Myocyte (in vitro differentiated cells): Measurements from ENCODE around the gene RNF217. TPM values are rescaled to one million over a fixed set of nuclear protein-coding genes. Genes with fewer than 3 reads are reported as not detected.
"Not testable (repeated sequence)": the region's sequence is repeated elsewhere in the genome, so short reads cannot be mapped to it uniquely, and the experiment has no call there.

ENCODE experiments used
- DNase-seq: peaks from one replicate; pipeline ENCODE4 v3.0.0-alpha.2; 2012; ENCODE audit warnings: low read depth
- total RNA-seq: library from RNA; depleted of rRNA; stranded (reverse); fragments of >200 nt; gene quantifications from 2 replicates; pipeline ENCODE4 v1.2.3, GENCODE V29; 2014

Gene RNF217
- total RNA-seq, 1 donor from 2014 or later = 31.3 TPM

DNA sequence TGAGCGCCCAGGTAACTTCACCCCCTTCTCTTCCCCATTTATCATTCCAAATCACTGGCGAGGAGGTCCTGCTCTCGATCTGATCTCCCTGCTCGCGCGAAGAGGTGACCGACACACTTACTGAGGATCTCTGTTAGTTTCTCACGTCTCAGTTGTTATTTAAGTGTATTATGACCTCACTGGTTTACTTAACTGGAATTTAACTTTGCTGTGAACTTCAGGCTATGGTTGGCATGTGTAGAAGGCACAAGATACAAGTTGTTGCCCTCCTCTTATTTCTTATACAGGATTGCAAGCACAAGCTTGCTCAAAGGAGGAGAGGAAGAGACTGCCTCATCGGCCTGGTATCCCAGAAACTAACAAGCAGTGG lies 1.2 kb downstream of the RNF217 start:
- peak; percentile 50 for DNase-seq

DNA sequence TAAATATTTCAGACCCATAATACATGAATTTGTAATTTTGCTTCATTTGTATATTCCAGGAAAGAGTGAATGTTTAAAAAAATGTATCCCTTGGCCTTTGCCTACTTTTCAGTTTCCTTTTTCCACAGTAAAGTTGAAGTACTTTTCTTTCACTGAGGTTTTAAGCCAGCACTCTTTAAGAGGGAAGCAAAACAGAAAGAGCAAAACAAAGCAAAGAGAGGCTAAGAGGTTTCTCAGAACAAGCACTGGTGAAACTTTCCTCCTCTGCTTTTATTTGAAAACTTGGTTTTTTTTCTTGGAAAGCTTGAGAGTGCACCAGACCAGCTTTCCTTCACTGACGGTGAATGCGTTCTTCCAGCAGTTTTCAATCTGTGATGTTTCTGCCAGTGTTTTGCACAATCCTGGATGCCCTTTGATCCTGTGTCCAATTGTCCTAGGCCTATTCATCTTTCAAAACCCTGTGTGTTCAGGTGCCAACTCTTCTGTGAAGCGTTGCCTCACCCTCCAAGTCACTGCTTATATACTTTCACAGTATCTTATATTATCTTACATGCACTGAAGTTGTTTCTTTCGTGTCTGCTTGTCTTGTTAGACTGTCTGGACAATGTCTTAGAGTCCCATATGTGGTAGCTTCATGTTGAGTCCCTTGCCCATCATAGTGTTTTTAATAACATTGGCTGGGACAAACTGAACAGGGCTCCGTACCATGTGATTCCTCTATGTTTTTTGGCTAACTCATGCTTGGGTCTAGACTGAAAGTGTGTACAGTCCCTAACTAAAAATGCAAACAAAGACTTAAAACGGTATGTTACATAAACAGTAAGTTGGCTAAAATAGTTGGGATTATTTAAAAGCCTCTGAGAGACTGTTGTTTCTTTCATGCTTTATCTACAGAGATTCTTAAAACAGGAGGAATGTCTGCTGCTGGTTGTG lies 1.9 kb downstream of the RNF217 start:
- DNase-seq = peak; percentile 41

DNA sequence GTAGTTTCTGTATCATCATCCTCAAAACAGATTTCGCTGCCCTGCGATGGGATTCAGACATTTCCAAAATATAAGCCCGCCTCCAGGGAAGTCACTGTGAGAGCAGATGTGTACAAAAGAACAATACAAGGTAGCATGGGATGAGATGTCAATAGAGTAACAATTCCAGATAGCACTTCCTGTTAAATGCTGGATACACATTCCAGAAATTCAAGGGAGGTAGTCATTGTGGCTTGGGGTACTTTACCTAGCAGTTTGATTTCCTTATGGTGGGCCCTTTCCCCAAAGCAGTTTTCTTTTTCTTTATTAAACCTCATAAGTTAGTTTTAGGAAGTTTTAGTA lies 2.5 kb downstream of the RNF217 start:
- no peak for DNase-seq

DNA sequence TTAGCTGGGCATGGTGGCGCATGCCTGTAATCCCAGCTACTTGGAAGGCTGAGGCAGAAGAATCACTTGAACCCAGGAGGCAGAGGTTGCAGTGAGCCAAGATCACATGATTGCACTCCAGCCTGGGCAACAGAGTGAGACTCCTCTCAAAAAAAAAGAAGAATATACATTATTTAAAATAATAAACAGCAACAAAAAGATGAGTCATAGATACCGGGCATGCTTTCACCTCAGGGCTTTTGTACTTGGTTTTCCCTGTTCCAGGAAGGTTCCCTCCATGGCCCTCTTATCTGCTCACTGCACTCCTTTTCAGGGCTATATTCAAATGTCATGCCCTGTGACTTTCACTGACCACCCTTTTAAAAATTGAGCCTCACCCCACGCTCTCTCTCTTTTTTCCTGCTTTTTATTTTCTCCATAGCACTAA lies 3.2 kb downstream of the RNF217 start:
- not testable (repeated sequence) for DNase-seq

- DNase-seq = peak; percentile 61
Measured at GRCh38 chr6:124967444-124967843, 5.2 kb downstream of the RNF217 start.

DNA sequence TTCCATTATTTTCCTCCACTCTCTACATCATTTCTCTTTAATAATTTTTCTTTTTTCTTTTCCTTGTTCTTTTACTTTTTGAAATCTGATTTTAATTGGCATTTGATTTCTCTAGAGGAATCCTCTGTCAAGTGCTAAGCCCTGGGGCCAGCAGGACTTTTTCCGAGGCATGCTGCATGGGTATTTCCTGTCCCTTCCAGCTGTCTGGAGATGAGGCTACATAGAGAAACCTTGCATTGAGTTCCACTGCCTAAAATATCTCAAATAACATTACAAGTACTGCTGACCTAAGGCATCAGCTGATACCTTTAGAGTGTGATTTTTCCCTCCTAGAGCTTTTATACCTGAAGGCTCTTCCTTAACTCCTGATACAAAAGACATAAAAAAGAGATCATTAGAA lies 6.2 kb downstream of the RNF217 start:
- peak; percentile 66 for DNase-seq

GRCh38 chr6:124970243-124970642 lies 8.0 kb downstream of the RNF217 start:
- no peak for DNase-seq

DNA sequence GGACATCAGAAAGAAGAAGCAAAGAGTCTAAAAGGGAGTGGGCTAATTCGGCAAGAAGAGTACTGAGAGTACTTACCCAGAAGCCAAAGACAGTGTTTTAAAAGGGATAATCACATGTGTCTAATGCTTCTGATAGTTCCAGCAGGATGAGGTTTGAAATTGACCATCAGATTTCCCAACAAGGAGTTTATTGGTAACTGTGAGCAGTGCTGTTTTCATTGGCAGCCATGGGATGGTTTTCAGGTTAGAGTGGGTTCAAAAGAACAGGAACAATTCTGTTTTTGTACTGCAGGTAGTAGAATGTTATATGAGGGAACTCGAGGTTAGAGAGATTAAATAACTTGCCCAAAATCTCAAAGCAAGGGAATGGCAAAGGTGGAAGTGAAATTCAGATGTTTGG lies 8.5 kb downstream of the RNF217 start:
- no peak for DNase-seq

- peak; percentile 56 for DNase-seq
Measured at GRCh38 chr6:124973780-124974179, 11.5 kb downstream of the RNF217 start.

DNA sequence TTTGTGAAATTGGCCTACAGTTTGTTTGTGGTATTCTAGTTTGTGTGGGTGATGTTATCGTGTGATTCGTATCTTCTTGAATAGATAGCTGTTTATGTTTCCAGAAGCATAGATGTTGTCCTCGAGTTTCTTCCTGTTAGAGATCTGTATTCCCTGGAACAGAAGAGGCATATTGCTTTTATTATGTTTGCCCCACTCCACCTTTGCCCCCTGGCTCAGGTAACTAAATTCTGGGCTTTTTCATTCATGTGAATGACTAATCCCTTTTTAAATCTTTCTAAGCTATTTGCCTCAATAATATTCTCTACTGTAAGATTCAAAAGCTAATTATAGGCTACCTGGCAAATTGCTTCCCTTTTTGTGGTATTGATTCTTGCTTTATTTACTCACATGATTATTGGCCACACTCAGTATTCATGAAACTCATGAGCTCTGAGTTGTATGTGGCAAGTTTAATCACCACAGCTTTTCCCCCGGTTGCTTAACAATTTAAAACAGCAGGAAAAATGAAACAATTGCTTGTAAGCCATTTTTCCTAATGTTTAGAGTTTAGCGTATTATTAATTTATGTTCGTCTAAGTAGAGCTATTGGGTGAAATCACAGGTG lies 12.6 kb downstream of the RNF217 start:
- DNase-seq = no peak

- no peak for DNase-seq
Measured at GRCh38 chr6:124977067-124977908, 15.1 kb downstream of the RNF217 start.

DNA sequence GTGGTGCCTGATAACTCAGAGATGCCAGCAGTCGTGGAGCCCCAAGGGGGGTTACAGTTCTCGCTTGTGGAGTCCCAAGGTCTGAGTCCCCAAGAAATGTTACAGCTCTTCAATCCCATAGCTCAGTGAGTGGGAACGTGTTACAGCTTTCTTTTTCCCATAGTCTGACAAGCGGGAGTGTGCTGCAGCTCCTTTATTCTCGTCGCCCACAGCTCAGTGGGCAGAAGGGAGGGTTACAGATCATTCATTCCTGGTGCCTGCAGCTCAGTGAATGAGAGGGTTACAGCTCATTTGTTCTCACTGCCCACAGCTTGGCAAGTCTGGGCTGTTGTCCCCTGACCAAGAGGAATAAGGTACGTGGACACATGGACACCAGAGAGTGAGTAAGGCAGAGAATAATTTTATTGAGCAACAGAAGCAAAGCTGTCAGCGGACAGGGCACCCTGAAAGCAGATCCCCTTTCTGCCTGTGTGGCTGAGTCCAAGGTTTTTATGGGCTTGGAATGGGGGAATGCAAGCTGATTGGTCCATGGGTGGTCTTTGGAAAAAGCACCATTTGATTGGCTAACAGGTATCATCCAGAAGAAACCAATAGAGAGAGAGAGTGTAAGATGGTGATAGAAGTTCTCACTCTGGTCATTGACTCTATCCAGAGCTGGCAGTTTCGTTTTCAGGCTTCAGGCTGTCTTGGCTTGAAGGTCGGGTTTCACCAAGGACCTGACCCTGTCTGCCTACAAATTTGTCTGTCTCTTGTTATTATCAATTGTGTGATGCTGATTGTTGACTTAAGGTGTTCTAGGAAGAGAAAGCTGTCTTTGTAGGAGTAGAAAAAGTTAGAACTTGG lies 16.4 kb downstream of the RNF217 start:
- no peak for DNase-seq

DNA sequence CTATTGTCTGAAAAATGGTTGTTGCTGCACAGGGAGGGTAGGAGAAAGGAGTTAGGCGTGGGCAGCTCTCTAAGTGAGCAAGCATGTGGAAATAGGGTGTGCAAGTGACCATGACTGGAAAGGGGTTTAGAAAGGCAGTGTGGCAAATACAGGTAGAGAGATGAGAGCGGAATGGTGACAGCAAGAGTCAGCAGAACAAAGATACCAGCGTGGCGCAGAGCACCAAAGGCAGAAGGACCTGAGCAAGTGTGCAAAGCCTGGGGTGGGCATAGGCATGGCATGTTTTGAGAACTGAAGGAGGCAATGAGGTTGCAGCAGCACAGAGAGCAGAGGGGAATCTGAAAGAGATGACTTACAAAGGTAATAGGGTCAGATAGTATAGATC lies 17.0 kb downstream of the RNF217 start:
- no peak for DNase-seq

- DNase-seq = no peak
Measured at GRCh38 chr6:124982669-124983068, 20.4 kb downstream of the RNF217 start.

DNA sequence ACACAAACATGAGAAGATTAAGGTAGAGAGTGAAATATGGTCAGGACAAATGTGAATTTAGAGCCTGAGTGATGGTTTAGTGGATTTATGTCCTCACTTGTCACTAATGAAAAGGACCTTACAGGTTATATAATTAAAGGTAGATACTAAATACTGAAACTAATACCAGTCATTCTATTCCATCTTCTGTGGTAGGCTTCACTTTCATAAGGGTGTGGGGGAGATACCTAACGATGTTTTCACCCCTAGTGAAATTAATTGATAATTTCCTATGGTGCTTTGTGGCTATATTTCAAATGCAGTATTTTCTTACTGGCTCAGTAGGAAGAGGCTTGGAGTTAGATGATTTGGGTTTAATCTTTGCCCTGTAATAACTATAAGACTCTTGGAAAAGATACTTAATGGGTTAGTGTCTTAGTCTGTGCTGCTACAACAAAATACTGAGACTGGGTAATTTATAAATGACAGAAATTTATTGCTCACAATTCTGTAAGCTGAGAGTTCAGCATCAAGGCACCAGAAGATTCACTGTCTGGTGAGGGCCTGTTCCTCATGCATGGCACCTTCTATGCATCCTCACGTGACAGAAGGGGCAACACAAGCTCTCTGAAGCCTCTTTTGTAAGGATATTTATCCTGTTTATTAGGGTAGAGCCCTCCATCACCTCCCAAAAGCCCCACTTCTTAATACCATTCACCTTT lies 21.3 kb downstream of the RNF217 start:
- DNase-seq = no peak

- DNase-seq = no peak
Measured at GRCh38 chr6:124984668-124985338, 22.6 kb downstream of the RNF217 start.

DNA sequence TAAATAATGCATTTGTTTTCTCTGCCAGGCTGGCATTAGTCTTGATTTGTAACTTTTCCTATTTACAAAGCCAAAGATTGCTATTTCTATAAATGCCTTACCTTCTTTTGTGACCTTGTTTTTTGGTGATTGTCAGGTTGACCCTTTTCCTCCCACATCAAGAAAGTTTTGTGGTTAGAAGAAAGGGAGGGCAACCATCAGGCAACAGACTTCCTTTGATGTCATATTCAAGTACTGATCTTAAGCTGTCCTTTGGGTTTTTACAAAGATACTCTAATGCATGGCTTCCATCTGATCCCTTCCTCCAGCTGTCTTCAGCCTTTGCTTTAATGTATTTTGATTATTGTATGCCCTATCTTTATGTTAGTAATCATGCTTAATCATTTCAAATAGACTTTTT lies 23.9 kb downstream of the RNF217 start:
- DNase-seq = no peak

- DNase-seq = no peak
Measured at GRCh38 chr6:124987291-124987690, 25.1 kb downstream of the RNF217 start.

- no peak for DNase-seq
Measured at GRCh38 chr6:124987999-124988591, 25.9 kb downstream of the RNF217 start.
